H1 (cell line): ENCODE data around the gene LAMC1. TPM values are rescaled to one million over a fixed set of nuclear protein-coding genes. Genes with fewer than 3 reads are reported as not detected.

Experiments
- CBX5 ChIP-seq: fragments of 300-800, 300-1000 bp; sonication (generic); IDR thresholded peaks from 2 replicates; pipeline ENCODE4 v1.7.1; 2016; ENCODE audit warnings: antibody characterized with exemption, low read length, low read depth
- EP300 ChIP-seq, 2 experiments: IDR thresholded peaks; 1 replicate in 1 of 2; 2 replicates in 1 of 2; pipeline ENCODE4 v1.6.1; 2011 to 2012; ENCODE audit warnings: low read depth in 2 of 2, low read length in 2 of 2, mild to moderate bottlenecking in 2 of 2, borderline replicate concordance in 1 of 2, inconsistent platforms in 1 of 2, moderate library complexity in 1 of 2
- FOSL1 ChIP-seq: IDR thresholded peaks from 2 replicates; pipeline ENCODE4 v1.6.1; 2011; ENCODE audit warnings: mild to moderate bottlenecking, low read depth, low read length, moderate library complexity; ENCODE audit not compliant: insufficient read depth
- NRF1 ChIP-seq: IDR thresholded peaks from 2 replicates; pipeline ENCODE4 v1.6.1; 2011; ENCODE audit warnings: mild to moderate bottlenecking, low read depth, low read length, improper control_type of control experiment
- SRF ChIP-seq: IDR thresholded peaks from 2 replicates; pipeline ENCODE4 v1.6.1; 2011; ENCODE audit warnings: mild to moderate bottlenecking, low read depth, low read length, moderate library complexity
- TAF1 ChIP-seq: IDR thresholded peaks from 2 replicates; pipeline ENCODE4 v1.6.1; 2011; ENCODE audit warnings: mild to moderate bottlenecking, low read depth, low read length
- YY1 ChIP-seq: IDR thresholded peaks from 2 replicates; pipeline ENCODE4 v1.6.1; 2011; ENCODE audit warnings: low read depth, mild to moderate bottlenecking, low read length
- polyA plus RNA-seq, 7 experiments: library from polyadenylated mRNA; depleted of rRNA in 3 of 7; stranded (reverse) in 5 of 7; unstranded in 2 of 7; fragments of >200 nt in 5 of 7; fragments of 200-250 nt in 2 of 7; gene quantifications; 1 replicate in 5 of 7; 2 replicates in 1 of 7; 4 replicates in 1 of 7; pipeline versions ENCODE4 v1.2.1 to v1.2.3, GENCODE V29; 2011 to 2013; ENCODE audit warnings: missing spikeins in 2 of 7, mixed read lengths in 2 of 7
- total RNA-seq: library from RNA; stranded (reverse); fragmentation: NEBNext Ultra II Directional; extraction: Animal tissue kit (Norgen Biotek cat#: 25700); gene quantifications from 2 replicates; pipeline ENCODE4 v1.2.1, GENCODE V29; 2021

LAMC1 gene
- total and polyA plus RNA-seq, 2 of the 8 experiments (the other 6 are each of a cell fraction or from before 2014, with no cell fraction given): 47.6 to 90.3 TPM

DNA sequence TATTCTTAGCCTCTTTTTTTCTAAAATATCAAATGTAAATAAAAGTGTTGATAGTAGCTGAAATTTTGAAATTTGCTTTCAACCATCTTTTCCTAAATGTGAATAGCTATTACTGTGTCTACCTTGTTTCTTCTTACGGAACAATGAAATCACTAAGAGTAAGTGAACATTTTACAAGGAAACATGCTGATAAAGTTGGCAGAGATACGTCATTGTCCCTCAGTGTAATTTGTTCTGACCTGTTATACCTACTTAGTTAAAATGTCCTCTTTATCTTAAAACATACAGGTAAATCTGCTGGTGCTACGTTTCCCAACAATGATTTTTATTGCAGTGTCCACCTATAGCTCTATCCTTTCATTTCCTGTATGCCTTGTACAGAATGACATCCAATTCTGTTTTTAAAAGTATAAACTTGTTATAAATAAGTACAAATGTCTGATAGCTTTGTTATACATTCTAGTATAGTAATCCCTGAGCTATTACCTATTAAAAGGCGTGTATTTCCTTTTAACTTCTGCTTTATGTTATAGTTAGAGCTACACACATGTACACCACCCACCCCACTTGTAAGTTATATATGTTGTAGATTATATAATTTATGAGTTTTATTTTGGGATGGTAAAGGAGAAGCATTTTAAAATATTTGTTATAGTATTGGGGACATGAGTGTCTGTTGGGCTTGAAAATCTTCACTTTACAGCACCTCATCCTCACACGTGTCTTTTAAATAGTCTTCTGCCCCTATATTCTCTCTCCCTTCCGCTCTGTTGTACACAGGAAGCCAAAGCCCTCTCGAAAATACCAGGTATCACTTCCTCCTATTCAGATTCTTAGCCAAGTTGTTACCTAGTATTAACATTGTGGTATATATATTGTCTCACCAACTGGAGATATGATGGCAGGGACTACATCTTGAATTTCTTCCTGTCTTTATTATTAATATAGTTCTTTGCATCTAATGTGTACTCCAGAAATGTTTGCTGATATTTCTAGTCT lies 25.2 kb downstream of the LAMC1 start (continued):
- TF ChIP-seq FOSL1: no peak
- TF ChIP-seq CBX5: no peak
- TF ChIP-seq EP300 (IDR thresholded peaks at IDR 0.05; ENCODE audit: borderline replicate concordance in 1 of 2, low read depth in 2 of 2, low read length in 2 of 2): no peak
- no peak for TF ChIP-seq YY1
- TF ChIP-seq TAF1: no peak
- TF ChIP-seq NRF1: no peak
- TF ChIP-seq SRF: no peak
